Fibroblast of lung (primary cell): ENCODE data around the gene SCIN.

Experiments used
- EZH2 ChIP-seq: IDR thresholded peaks from 2 replicates; pipeline ENCODE4 v1.5.1; 2012; ENCODE audit warnings: low read length, control low read depth, mild to moderate bottlenecking; ENCODE audit errors: missing control alignments
- TF ChIP-seq, protein P1 (sequence below), 2 donors: IDR thresholded peaks in 1 of 2; conservative IDR thresholded peaks in 1 of 2; 1 replicate in 1 of 2; 2 replicates in 1 of 2; pipeline ENCODE4 v1.5.1; 2011 to 2012; ENCODE audit warnings: low read length in 2 of 2, control low read depth in 1 of 2, inconsistent platforms in 1 of 2, low read depth in 1 of 2, mild to moderate bottlenecking in 1 of 2

- TF ChIP-seq, protein P1, sequence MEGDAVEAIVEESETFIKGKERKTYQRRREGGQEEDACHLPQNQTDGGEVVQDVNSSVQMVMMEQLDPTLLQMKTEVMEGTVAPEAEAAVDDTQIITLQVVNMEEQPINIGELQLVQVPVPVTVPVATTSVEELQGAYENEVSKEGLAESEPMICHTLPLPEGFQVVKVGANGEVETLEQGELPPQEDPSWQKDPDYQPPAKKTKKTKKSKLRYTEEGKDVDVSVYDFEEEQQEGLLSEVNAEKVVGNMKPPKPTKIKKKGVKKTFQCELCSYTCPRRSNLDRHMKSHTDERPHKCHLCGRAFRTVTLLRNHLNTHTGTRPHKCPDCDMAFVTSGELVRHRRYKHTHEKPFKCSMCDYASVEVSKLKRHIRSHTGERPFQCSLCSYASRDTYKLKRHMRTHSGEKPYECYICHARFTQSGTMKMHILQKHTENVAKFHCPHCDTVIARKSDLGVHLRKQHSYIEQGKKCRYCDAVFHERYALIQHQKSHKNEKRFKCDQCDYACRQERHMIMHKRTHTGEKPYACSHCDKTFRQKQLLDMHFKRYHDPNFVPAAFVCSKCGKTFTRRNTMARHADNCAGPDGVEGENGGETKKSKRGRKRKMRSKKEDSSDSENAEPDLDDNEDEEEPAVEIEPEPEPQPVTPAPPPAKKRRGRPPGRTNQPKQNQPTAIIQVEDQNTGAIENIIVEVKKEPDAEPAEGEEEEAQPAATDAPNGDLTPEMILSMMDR (conservative IDR thresholded peaks at IDR 0.05 in 1 of 2, IDR thresholded peaks at IDR 0.05 in 1 of 2; ENCODE audit: low read depth in 1 of 2, low read length in 2 of 2): no peak
- no peak for TF ChIP-seq EZH2
Observed at GRCh38 chr7:12695965-12696364, 125.4 kb downstream of the SCIN start.
